Activated CD8-positive, alpha-beta memory T cell treated with anti-CD3 and anti-CD28 coated beads, Interleukin-2, amount 50 U/mL, for 4 hours (primary cell): ENCODE measurements around the gene DNM3.

ENCODE experiments used
- DNase-seq: peaks from one replicate; pipeline ENCODE4 v3.0.0-alpha.2; 2020

Gene DNM3

GRCh38 chr1:172383536-172383935 lies 542.2 kb downstream of the DNM3 start:
- DNase-seq, result no peak

DNA sequence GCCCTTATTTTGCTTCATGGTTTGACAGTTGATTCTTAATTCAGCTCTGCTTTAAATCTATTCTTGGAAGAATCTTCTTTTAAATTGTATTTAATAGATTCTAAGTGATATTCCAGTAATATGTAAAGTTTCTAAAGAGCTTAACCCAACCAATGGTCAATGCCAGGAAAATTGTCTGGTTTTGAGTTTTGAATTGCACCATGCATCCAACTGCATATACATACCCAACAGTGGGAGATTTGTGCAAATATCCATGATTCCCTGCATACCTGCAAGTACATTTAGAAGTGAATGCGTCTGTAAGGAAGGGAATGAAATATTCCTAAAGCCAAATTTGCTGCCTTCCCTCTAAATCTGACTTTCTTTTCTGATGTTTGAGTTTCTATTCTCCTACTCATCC lies 543.4 kb downstream of the DNM3 start:
- no peak for DNase-seq

DNA sequence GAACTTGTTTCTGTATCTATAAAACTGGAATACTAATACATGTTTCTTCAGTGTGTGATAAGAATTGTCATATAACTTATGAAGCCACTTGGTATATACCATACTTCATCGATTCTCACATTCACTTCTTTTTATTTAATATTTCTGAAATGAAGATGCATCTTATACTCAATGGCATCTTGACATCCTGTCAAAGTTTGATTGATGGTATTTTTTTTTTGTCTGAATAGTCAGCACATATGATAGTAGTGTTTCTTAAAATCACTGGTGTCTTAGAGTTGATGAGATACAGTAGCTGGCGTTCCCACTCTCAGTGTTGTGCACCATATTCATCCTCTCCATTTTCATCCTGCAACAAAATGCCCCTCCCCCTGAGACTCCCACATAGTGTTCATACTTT lies 544.7 kb downstream of the DNM3 start:
- DNase-seq, result no peak

GRCh38 chr1:172388490-172388889 lies 547.2 kb downstream of the DNM3 start:
- DNase-seq, result no peak

DNA sequence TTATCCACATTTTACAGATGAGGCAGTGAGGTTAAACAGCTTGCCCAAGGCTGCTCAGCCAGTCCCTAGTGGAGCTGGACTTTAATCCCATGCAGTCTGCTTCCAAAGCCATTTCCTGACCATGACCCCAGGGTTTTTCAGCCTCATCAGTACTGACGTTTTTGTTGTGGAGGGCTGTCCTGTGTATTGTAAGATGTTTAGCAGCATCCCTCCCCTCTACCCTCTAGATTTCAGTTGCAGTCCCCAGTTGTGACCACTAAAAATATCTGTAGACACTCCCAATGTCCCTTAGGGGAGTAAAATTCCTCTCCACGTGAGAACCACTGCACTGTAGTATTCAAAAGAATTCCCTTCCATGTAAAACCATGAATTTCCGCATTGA lies 549.0 kb downstream of the DNM3 start:
- no peak for DNase-seq

GRCh38 chr1:172390683-172391551 lies 549.6 kb downstream of the DNM3 start:
- no peak for DNase-seq

DNA sequence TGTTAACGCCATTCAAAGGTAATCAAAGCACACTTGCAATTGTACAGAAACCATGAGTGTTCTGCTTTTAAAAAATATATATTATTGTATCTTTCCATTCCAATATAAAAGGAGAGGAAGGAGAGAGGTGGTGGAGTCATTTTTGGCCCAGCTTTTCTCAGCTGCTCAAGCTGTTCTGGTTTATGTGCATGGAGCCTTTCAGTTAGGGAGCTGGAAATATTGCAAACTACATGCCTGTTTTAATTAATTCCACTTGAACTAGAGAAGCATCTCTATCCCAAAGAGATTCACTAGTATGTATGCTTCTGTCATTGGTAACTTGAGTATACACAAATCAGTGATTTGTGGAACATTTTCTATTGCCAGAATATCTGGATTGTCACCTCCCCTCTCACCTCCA lies 550.7 kb downstream of the DNM3 start:
- DNase-seq, result no peak

GRCh38 chr1:172393354-172393753 lies 552.1 kb downstream of the DNM3 start:
- no peak for DNase-seq

DNA sequence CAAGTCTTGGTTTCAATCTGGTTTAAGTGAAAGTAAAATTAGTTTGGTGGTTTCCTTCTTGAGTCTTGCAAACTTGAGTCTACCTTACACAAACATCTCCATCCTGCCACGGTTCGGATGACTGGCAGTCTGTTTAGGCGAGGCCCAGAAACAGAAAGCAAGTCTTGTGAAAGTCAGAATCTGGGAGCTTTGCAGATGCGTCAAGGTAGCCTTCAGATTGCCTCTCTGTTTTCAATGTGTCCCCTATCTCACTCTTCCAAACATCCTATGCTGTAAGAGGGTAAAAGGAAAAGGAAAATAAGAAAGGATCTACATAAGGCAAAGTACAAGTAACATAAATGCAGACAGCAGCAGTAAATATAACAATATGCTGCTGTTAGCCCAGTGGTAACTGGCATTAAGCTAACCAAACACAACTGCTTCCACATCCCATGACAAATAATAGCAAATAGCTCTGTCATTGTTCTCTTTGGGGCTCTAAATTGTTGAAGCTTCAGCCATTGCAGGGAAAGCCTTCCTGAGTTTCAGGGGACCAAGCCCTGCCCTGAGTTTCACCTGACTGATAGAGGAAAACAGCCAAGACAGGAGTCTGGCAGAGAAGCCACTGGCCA lies 552.9 kb downstream of the DNM3 start:
- peak; percentile 57 for DNase-seq

DNA sequence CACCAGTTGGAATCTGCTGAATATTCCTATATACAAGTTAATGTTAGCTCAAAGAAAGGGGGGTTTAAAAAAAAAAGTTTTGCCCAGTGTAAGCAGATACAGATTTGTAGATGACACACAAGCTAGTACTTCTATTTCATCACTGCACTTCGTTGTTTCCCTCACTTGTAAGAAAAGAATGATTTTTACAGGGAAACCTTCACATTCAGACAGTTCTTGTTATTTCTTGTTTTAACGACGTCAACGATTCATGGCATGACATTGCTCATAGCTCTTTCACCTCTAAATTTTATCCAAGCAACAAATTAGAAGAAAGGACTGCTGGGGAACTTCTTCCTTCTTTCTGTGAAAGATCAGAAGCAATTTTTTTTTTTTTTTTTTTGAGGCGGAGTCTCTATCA lies 553.5 kb downstream of the DNM3 start:
- DNase-seq, result no peak

DNA sequence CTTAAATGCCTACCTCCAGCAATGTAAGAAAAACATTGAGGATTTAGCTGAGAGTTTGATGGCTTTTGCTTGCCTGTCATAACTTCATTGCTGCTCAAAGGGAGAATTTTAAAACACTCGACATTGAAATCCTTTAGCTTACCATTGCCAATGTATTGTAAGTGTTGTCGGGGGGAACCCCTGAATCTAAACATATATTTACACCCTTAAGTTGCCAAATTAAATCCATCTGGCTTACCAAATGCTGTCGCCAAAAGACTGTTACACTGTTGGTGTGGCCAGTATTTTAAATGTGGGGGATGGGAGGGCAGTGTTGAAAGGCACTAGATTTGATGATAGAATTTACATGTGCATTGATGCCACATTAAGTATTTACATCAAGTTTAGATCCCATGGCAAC lies 554.3 kb downstream of the DNM3 start:
- no peak for DNase-seq

DNA sequence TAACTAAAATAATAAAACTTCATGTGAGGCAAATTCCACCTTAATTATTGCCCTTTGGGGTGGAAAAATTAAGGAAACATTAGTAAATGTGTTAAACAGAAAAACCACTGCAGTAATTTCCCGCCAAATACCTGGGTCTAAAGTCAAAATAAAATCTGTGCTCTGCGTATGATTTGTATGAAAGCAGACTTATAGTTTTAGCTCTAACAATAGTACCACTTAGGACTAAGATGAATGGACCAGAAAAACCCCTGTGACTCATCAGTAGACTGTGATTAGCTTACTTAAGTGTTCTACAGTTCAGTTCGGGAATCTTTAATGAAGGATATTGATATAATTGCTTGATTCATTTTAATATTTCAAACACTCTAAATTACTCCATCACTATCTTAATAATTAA lies 555.9 kb downstream of the DNM3 start:
- no peak for DNase-seq

- DNase-seq, result no peak
Measured at GRCh38 chr1:172397633-172398032, 556.3 kb downstream of the DNM3 start.

GRCh38 chr1:172398193-172398592 lies 556.9 kb downstream of the DNM3 start:
- no peak for DNase-seq

DNA sequence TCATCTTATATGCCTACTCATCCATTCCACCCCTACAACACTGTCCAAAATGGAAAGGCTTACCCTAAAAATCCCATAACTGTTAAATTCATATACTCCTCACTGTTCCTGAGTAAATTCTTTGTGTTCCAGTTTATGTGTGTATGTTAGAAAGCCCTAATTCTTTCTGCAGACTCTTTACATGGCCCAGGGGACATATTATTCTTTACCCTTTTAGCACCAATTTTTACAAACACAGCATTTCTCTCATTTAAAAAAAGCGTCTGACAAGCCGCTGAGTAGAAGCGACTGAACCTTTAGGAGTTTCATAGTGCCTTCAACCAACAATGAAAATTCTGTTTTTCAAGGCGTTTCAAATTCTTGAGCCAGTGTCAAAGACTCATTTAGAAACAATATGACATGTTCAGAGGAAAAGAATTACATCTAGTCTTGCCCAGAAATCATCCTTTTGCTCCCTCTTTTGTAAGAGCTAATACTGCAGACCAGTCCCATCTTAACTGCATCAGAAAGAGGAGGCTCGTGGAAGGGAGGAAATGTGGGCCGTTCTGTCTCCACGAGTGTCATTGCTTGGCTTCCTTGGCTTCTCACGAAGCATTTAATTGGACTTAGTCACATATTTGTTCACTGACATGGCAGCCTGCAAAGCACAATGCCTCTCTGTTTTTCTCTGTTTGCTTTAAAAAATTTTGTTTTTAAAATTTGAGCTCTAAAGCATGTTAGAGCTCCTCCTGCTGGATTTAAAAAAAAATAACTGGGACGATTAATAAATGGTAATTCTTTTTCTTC lies 557.9 kb downstream of the DNM3 start:
- DNase-seq, result no peak

GRCh38 chr1:172399756-172400721 lies 558.7 kb downstream of the DNM3 start:
- DNase-seq, result no peak

DNA sequence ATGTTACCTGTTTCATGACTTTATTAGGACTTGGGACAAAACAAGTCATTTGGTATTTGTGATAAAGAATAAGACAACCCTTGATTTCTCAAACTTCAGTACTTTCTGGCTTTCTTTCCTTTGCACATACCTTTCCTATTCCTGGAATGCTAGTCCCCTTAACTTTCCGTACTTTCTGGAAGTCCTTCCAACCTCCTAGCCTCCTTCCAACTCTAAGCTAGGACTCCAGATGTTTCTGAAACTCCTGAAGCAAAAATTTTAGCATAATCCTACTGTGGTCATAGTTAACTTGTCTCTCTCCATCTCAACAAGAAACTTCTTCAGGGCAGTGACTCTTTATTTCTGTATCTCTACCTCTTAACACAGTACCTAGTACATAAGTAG lies 559.4 kb downstream of the DNM3 start:
- DNase-seq, result no peak

GRCh38 chr1:172401477-172401876 lies 560.2 kb downstream of the DNM3 start:
- no peak for DNase-seq

DNA sequence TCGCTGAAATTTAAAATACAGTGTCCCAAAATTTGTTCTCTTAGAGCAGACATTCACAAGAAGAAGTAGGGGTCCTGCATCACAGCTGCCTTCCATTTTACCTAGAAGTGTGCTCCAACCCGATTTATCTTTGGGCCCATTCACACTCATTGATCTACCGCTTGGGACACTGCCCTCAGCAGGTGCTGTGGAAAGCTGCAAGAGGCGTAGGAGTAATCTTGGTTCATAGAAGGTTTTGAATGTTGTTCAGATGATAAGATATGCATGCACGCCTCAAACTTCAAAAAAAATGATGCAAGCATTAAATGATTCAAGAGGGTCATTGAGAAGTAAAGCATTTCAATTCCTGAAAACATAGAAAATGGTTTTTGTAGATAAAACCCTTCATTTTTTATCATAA lies 560.6 kb downstream of the DNM3 start:
- no peak for DNase-seq

DNA sequence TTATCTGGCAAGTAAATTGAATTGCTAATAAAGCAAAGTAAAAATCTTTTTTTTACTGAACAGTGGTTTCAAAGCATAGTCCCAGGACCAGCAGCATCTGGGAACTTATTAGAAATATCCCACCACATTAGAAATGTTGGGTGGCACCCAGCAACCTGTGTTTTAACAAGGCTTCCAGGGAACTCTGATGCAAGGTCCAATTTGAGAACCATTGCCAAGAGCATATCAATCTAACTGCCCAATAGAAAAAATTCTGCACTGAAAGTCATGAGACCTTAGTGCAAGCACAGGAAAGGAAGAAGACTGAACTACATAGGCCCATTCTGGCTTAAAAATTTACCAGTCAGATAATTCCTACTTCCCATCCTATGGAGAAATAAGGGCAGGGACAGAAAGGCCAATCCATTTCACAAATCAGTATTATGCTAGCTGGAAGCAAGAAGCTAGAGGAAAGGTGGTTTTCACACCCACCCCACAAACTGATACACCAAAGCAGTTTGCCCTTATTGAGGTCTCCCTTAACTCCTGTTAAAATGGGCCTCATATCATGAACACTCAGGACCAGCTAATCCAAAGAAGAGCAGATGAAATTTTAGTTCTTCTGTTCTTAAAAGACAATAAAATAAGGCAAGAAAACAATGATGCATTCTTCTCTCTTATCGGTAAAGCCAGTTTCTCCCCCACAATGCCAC lies 561.7 kb downstream of the DNM3 start:
- no peak for DNase-seq

GRCh38 chr1:172404121-172404520 lies 562.8 kb downstream of the DNM3 start:
- no peak for DNase-seq

DNA sequence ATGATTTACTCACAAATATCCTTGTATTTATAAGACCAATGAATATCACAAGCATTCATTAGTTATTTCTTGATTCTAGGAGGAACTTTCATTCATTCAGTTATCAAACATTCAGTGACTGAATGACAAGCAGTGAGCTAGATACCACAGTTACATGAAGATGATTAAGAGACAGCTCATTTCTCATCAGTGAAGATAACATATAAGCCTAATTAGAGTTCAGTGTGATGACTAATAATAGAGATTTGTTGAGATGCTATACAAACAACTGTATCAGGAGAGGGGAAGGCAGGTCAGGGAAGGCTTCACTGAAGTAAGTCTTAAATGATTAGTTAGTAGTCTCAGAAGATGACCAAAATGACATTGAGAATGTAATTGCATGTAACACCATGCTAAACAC lies 564.6 kb downstream of the DNM3 start:
- DNase-seq, result no peak
